Mucosa of descending colon (tissue), 3 donors: ENCODE results near the gene AIF1. TPM values are rescaled to one million over a fixed set of nuclear protein-coding genes. Genes with fewer than 3 reads are reported as not detected.

ENCODE experiments used
- ATAC-seq: fragments of 200-7000 bp; cut with Tn5 transposase; one replicate; pipeline ENCODE4 v1.9.1; 2020; ENCODE audit warnings: mild to moderate bottlenecking, moderate library complexity
- DNase-seq, 3 donors: peaks; one replicate each; pipeline ENCODE4 v3.0.0-alpha.2; 2020
- H3K36me3 ChIP-seq: fragments of 200-600 bp; one replicate; pipeline ENCODE4 v1.8.0; 2021; ENCODE audit warnings: low read depth, mild to moderate bottlenecking
- H3K4me1 ChIP-seq: fragments of 200-600 bp; one replicate; pipeline ENCODE4 v1.8.0; 2021; ENCODE audit warnings: low read depth, mild to moderate bottlenecking
- H3K4me3 ChIP-seq: fragments of 200-600 bp; one replicate; pipeline ENCODE4 v1.8.0; 2021; ENCODE audit warnings: mild to moderate bottlenecking
- H3K9me3 ChIP-seq: fragments of 200-600 bp; one replicate; pipeline ENCODE4 v1.8.0; 2021; ENCODE audit warnings: mild to moderate bottlenecking
- intact Hi-C, 2 donors: fragments of 100-400 bp; cut with DNase I in 1 of 2; cut with micrococcal nuclease in 1 of 2; formaldehyde crosslinking; loops; one replicate each; pipeline versions ENCODE4 v1.11.0 to v1.11.1; 2022; cut with DNase I, micrococcal nuclease
- total RNA-seq, 3 donors: library from RNA; stranded (reverse); fragmentation: NEBNext Ultra II Directional in 2 of 3; extraction: Animal tissue kit (Norgen Biotek cat#: 25700) in 2 of 3; gene quantifications; one replicate each; pipeline versions ENCODE4 v1.2.1 to v1.2.4, GENCODE V29; 2021 to 2023
- TF ChIP-seq, protein P1 (sequence below): fragments of 200-600 bp; IDR thresholded peaks from one replicate; pipeline ENCODE4 v1.8.0; 2022; ENCODE audit warnings: antibody characterized with exemption, mild to moderate bottlenecking
- donor health status: DM: no; HTN: no; CAD: no; lungs with moderate emphysema.
- donor health status: DM: no; HTN: no; CAD: no.
- donor health status: DM: no; HTN: yes; CAD: no.

The AIF1 gene
- total RNA-seq, 3 donors from 2014 or later, result 6.1 to 28.4 (median 17.3) TPM

- TF ChIP-seq, protein P1, sequence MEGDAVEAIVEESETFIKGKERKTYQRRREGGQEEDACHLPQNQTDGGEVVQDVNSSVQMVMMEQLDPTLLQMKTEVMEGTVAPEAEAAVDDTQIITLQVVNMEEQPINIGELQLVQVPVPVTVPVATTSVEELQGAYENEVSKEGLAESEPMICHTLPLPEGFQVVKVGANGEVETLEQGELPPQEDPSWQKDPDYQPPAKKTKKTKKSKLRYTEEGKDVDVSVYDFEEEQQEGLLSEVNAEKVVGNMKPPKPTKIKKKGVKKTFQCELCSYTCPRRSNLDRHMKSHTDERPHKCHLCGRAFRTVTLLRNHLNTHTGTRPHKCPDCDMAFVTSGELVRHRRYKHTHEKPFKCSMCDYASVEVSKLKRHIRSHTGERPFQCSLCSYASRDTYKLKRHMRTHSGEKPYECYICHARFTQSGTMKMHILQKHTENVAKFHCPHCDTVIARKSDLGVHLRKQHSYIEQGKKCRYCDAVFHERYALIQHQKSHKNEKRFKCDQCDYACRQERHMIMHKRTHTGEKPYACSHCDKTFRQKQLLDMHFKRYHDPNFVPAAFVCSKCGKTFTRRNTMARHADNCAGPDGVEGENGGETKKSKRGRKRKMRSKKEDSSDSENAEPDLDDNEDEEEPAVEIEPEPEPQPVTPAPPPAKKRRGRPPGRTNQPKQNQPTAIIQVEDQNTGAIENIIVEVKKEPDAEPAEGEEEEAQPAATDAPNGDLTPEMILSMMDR, result no peak
- DNase-seq (peak in 1 of 3 donors; percentile 63), ATAC-seq (peak; percentile 51)
- no peak overlapping the region for H3K4me3 ChIP-seq
- H3K4me1 ChIP-seq, result no peaks in the 10 kb centered on the region
- intact Hi-C loops, result no loop called here
- no peaks in the 10 kb centered on the region for H3K9me3 ChIP-seq
- no peaks in the 10 kb centered on the region for H3K36me3 ChIP-seq
Observed at GRCh38 chr6:31614075-31614619, 887 bp upstream of the AIF1 start.

DNA sequence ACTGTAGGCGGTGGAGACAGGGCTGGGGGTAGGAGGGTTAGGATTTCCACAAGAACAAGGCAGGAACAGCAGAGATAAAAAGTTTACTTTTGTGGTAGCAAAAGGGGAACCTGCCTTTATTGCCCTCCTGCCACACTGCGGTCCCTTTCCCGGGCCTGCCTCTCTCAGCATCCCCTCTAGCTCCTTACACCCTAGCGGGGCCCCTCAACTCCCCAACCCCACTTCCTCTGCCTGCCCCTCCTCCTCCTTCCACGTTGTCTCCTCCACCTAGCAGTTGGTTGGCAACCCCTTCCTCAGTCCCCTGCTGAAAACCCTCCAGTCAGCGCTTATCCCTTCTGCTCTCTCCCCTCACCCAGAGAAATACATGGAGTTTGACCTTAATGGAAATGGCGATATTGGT, 714 bp downstream of the AIF1 start:
- H3K36me3 ChIP-seq, result no peaks in the 10 kb centered on the region
- ATAC-seq (no peak), DNase-seq (no peak)
- intact Hi-C loops, result no loop called here
- TF ChIP-seq, protein P1, result no peak
- no peak overlapping the region for H3K4me3 ChIP-seq
- H3K9me3 ChIP-seq, result no peaks in the 10 kb centered on the region
- H3K4me1 ChIP-seq, result no peaks in the 10 kb centered on the region

DNA sequence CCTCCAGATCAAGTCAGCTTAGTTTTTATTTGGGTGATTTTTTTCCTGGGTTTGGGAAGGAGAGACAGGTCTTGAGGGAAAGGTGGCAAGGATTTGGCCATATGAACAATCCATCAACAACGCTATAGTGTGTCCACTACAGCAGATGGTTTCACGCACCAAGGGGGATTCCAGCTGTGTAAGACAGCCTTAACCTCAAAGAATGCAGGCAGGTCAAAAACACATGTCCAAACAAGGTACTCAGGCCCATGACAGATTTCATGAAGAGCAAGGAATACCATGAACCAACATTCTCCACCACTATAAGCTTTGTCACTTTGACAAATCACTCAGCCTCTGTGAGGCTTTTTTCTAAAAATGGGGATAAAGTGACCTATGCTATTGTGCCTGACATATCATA, 2.0 kb downstream of the AIF1 start:
- Histone ChIP-seq H3K4me1 (peaks cover 6% of the 10 kb centered on the region), H3K9me3 (no peaks in the 10 kb centered on the region), H3K4me3 (no peak overlapping the region), H3K36me3 (no peaks in the 10 kb centered on the region)
- intact Hi-C loops, result no loop called here
- ATAC-seq (no peak), DNase-seq (no peak)
- TF ChIP-seq, protein P1, result no peak

DNA sequence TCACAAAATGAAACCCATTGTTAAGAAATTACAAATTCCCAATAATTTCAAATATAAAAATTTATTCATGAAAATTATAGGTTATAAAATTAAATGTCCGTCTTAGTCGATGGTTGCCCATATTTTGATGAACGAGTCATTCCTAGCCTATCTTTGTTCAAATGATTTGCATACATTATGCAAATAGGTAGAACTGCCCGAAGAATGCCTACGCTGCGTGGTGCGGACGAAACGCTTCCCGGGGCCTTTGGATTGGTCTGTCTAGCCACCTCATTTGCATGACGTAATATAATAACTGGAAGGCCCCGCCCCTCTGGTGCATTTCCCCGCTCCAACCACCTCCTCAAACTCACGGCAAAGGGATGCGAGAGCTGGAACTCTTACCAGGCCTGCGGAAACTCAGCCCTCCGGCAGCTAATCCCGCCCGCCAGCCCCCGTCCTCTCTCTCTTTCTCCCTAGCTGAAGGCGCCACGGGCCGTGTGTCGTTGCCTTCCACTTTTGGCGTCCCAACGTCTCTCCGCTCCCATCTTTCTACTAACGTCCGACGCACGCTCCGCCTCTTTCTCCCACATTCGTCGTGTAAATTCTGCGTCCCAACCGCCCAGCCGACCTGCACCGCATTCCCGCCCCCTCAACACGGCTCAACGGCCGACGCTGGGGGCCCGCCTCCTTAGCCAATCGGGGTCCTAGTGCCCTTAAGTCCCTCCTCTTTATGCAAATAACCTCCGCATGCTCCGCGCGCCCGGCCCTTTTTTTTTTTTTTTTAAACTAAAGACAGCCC, 5.0 kb downstream of the AIF1 start:
- H3K4me3 ChIP-seq, result peak overlapping the region; percentile 68
- TF ChIP-seq, protein P1, result no peak
- intact Hi-C loops, result no loop called here
- peaks cover 9% of the 10 kb centered on the region for H3K4me1 ChIP-seq
- DNase-seq, result peak; percentile 97 to 99 (median 97)
- no peaks in the 10 kb centered on the region for H3K9me3 ChIP-seq
- peak; percentile 92 for ATAC-seq
- H3K36me3 ChIP-seq, result peaks cover 7% of the 10 kb centered on the region

DNA sequence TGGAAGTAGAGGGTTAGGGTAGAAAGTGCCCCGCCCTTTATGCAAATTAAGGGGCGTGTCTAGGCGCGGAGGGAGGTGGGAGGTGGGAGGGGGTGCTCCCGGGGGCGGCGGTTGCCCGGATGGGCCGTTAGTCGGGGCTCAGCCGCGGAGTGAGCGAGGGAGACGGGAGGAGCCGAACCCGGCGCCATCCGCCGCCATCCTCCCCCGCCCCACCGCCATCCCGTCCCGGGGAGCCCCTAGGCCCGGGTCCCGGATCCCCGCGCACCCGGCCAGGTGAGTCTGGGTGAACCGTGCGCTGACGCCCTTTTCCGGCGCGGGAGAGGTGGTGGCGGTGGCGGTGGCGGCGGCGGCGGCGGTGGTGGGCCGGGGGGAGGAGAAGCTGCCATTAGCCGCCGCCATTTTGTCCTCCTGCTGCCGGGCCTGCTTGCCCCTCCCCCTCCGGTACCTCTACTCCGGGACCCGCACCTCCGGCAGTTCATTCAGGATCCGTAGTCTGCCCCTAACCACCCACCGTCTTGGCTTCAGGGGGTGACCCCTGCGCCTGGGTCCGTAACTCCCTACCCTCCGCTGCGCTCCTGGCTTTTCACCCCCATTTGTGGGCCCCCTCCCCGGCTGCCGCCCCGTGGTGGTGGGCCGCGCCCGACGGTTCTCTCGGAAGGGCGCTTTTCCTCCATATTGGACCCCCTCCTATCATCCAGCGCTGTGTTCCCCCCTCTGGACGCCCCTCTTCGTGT, 5.7 kb downstream of the AIF1 start, which contains the start of gene PRRC2A:
Gene PRRC2A, plus strand, starts transcription at position 130 of the 734 bp plus-strand sequence. CDS start 2,075 bp downstream, outside the sequence.
- peak; percentile 87 for ATAC-seq
- TF ChIP-seq, protein P1, result no peak
- no peaks in the 10 kb centered on the region for H3K9me3 ChIP-seq
- H3K36me3 ChIP-seq, result peaks cover 15% of the 10 kb centered on the region
- H3K4me1 ChIP-seq, result peaks cover 9% of the 10 kb centered on the region
- intact Hi-C loops, result no loop called here
- peak in 2 of 3 donors; percentile 95 to 98 for DNase-seq
- H3K4me3 ChIP-seq, result peak within 1 kb of the TSS; percentile 68
